ENCODE measurements around the gene ARPC1B. TPM values are rescaled to one million over a fixed set of nuclear protein-coding genes. Genes with fewer than 3 reads are reported as not detected.

Gene ARPC1B
- total and polyA plus RNA-seq, 2 experiments from 2014 or later, result 101 to 132 TPM

GRCh38 chr7:99397297-99397983, 22.9 kb downstream of the ARPC1B start (continued):
- no peak for TF ChIP-seq REST (IDR thresholded peaks at IDR 0.05; ENCODE audit: unreplicated experiment)
- TF ChIP-seq ZNF331 (CRISPR knock-in tag; IDR thresholded peaks at IDR 0.05; ENCODE audit: low read depth), result no peak
- no peak for TF ChIP-seq CTCF (conservative IDR thresholded peaks at IDR 0.05; ENCODE audit: low read depth in 2 of 2)
- TF ChIP-seq EZH2 (IDR thresholded peaks at IDR 0.05; ENCODE audit: low read depth, unreplicated experiment), result no peak

- Histone ChIP-seq H3K79me2 (replicated peaks; ENCODE audit: insufficient read depth) (peaks cover 9% of the 10 kb centered on the region), H3K4me3 (no peak overlapping the region), H3K36me3 (ENCODE audit: insufficient read depth) (peaks cover 38% of the 10 kb centered on the region), H2AFZ (no peak overlapping the region), H3F3A (replicated peaks; ENCODE audit: low read depth) (peaks cover 29% of the 10 kb centered on the region), H4K20me1 (replicated peaks; ENCODE audit: insufficient read depth) (peaks cover 30% of the 10 kb centered on the region), H3K27ac (ENCODE audit: low read depth) (no peak overlapping the region), H3K9me2 (ENCODE audit: insufficient read depth) (no peaks in the 10 kb centered on the region), H3K4me1 (ENCODE audit: insufficient read depth) (0 out of 2 replicates have a peak, but pooled peaks cover under 1% of the 10 kb centered on the region), H3K27me3 (ENCODE audit: insufficient read depth) (no peaks in the 10 kb centered on the region), H3K4me2 (no peak overlapping the region)
- Mint-ChIP-seq H3K27me3 (ENCODE audit: insufficient read depth, low read depth, poor library complexity) (peaks cover 30% of the 10 kb centered on the region), H3K36me3 (ENCODE audit: low read depth) (peaks cover 92% of the 10 kb centered on the region), H3K4me3 (no peak overlapping the region), H3K27ac (no peak overlapping the region), H3K4me1 (peaks cover 8% of the 10 kb centered on the region; the same call in 2 of the 3 replicates), H3K9me3 (no peaks in the 10 kb centered on the region)
- TF ChIP-seq CTCF (conservative IDR thresholded peaks at IDR 0.05; ENCODE audit: low read depth in 2 of 2) (no peak), ZNF114 (CRISPR knock-in tag; IDR thresholded peaks at IDR 0.05) (no peak), JUNB (IDR thresholded peaks at IDR 0.05; ENCODE audit: unreplicated experiment) (no peak), POLR2AphosphoS5 (IDR thresholded peaks at IDR 0.05; ENCODE audit: low read depth) (no peak), EZH2 (IDR thresholded peaks at IDR 0.05; ENCODE audit: low read depth, unreplicated experiment) (no peak)
- no peak for DNase-seq (ENCODE audit: low spot score)
- no peak for ATAC-seq
Observed at GRCh38 chr7:99398891-99399445, 24.4 kb downstream of the ARPC1B start.

Data from GM23338 (cell line).